K562 (cell line): Measurements from ENCODE around the gene MORF4L1.

Experiments used
- ARHGAP35 ChIP-seq: fragments of 450-650 bp; IDR thresholded peaks from 2 replicates; pipeline ENCODE4 v1.6.1; 2018; ENCODE audit not compliant: partially characterized antibody
- ELF1 ChIP-seq: fragments of 200-800 bp; sonication (Bioruptor generic); IDR thresholded peaks from 2 replicates; pipeline ENCODE4 v1.6.1; 2016; ENCODE audit warnings: missing genetic modification characterization, missing compliant biosample characterization
- ESRRA ChIP-seq: fragments of 450-650 bp; IDR thresholded peaks from 2 replicates; pipeline ENCODE4 v1.6.1; 2014; ENCODE audit warnings: low read depth, mild to moderate bottlenecking, moderate library complexity, borderline replicate concordance
- SMAD3 ChIP-seq: fragments of 450-650 bp; formaldehyde crosslinking; conservative IDR thresholded peaks from 2 replicates; pipeline ENCODE4 v1.4.0; 2020; ENCODE audit warnings: mild to moderate bottlenecking
- ZBTB7A ChIP-seq: IDR thresholded peaks from 2 replicates; pipeline ENCODE4 v1.6.1; 2011; ENCODE audit warnings: low read depth, mild to moderate bottlenecking, low read length, moderate library complexity, borderline replicate concordance; ENCODE audit not compliant: control insufficient read depth
- TF ChIP-seq, protein P1 (sequence below), 3 experiments: IDR thresholded peaks in 2 of 3; conservative IDR thresholded peaks in 1 of 3; 2 replicates each; pipeline ENCODE4 v1.5.1; 2011 to 2012; ENCODE audit warnings: low read length in 3 of 3, mild to moderate bottlenecking in 3 of 3, control low read depth in 2 of 3, improper control_type of control experiment in 1 of 3, inconsistent platforms in 1 of 3, low read depth in 1 of 3, mixed read lengths in 1 of 3, moderate library complexity in 1 of 3; ENCODE audit not compliant: insufficient read depth in 2 of 3

DNA sequence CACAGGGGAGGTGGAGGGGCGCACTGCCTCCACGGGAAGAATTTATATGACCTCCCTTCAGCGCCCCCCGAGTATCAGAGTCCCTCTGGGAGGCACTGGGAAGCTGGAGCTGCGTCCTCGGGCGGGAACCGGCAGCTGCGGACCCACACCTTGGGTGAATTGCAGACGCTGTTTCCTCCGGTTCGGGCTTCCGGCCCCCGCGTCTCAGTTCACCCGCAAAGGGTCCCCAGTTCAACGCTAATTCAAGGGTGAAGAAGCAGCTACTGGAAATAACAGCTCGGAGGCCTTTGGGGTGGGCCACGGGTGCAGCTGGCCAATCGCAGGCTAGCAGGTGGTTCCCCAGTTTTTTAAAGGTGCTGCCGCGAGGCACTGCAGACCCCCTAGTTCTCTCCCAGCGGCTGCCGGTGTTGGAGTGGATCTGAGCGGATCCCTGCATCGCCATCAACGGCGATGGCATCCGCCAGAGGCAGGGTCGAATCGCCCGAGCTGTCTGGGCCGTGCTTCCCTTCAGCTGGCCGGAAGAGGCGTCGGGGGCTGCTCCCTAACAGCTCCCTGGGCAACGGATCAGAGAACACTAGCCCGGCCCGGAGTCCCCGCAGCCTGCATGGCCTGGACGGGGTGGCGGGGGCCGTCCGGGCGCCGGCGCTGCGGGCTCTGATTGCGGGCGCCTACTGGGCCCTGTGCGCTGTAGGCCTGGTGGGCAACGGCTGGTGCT, 42.0 kb upstream of the MORF4L1 start:
- TF ChIP-seq ESRRA: no peak
- TF ChIP-seq SMAD3: no peak
- TF ChIP-seq, protein P1, sequence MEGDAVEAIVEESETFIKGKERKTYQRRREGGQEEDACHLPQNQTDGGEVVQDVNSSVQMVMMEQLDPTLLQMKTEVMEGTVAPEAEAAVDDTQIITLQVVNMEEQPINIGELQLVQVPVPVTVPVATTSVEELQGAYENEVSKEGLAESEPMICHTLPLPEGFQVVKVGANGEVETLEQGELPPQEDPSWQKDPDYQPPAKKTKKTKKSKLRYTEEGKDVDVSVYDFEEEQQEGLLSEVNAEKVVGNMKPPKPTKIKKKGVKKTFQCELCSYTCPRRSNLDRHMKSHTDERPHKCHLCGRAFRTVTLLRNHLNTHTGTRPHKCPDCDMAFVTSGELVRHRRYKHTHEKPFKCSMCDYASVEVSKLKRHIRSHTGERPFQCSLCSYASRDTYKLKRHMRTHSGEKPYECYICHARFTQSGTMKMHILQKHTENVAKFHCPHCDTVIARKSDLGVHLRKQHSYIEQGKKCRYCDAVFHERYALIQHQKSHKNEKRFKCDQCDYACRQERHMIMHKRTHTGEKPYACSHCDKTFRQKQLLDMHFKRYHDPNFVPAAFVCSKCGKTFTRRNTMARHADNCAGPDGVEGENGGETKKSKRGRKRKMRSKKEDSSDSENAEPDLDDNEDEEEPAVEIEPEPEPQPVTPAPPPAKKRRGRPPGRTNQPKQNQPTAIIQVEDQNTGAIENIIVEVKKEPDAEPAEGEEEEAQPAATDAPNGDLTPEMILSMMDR (IDR thresholded peaks at IDR 0.05 in 2 of 3, conservative IDR thresholded peaks at IDR 0.05 in 1 of 3; ENCODE audit: insufficient read depth in 2 of 3, low read depth in 1 of 3, low read length in 3 of 3): no peak
- TF ChIP-seq ELF1: no peak
- no peak for TF ChIP-seq ARHGAP35
- TF ChIP-seq ZBTB7A: no peak
